ENCODE data around the gene NR2F6.

GRCh38 chr19:17259934-17260333 lies 14.2 kb upstream of the NR2F6 start:
- no peak for TF ChIP-seq CTCF (conservative IDR thresholded peaks at IDR 0.05; ENCODE audit: low read depth, low read length)
- TF ChIP-seq EZH2 (IDR thresholded peaks at IDR 0.05; ENCODE audit: borderline replicate concordance, low read depth, low read length, poor library complexity, severe bottlenecking) = no peak
